Measurements from ENCODE around the gene POLA1.

The POLA1 gene

DNA sequence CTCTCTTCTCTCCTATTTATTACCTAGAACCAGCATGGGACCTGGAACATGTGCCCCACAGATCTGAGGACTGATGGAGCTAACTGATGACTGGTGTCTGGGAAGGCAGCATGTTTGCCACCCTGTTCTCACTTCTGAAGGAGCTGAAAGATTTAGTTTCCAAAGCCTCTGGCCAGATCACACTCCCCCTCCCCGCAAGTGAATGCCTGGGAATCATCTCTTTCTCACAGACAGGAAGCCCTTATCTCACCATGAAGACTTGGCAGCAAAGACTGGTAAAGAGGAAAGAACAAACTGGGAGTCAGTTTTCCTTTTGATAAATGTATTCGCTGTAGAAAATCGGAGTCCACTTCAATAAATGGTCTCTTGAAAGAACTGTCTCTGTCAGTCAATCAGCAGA lies 25.6 kb upstream of the POLA1 start:
- in situ Hi-C loops (cut with HindIII; ENCODE audit: low sequenced_read_pairs) = no loop called here
- DNase-seq (ENCODE audit: low read depth) = no peak
- no peak for TF ChIP-seq CTCF (IDR thresholded peaks at IDR 0.05; ENCODE audit: low read depth, low read length, missing control alignments)

GRCh38 chrX:24672701-24673190 lies 21.0 kb upstream of the POLA1 start:
- no peak overlapping the region for H3K4me3 ChIP-seq (ENCODE audit: low read depth, low read length)
- DNase-seq (ENCODE audit: low read depth) = no peak
- in situ Hi-C loops (cut with HindIII; ENCODE audit: low sequenced_read_pairs) = no loop called here
- TF ChIP-seq CTCF (IDR thresholded peaks at IDR 0.05; ENCODE audit: low read depth, low read length, missing control alignments) = no peak

More for the DNA sequence above, 25.6 kb upstream of the POLA1 start:
- H3K4me3 ChIP-seq (ENCODE audit: low read depth, low read length) = no peak overlapping the region

- no peak overlapping the region for H3K4me3 ChIP-seq (ENCODE audit: low read depth, low read length)
- TF ChIP-seq CTCF (IDR thresholded peaks at IDR 0.05; ENCODE audit: low read depth, low read length, missing control alignments) = no peak
- no peak for DNase-seq (ENCODE audit: low read depth)
- in situ Hi-C loops (cut with HindIII; ENCODE audit: low sequenced_read_pairs) = no loop called here
Measured at GRCh38 chrX:24673424-24673823, 20.3 kb upstream of the POLA1 start.

DNA sequence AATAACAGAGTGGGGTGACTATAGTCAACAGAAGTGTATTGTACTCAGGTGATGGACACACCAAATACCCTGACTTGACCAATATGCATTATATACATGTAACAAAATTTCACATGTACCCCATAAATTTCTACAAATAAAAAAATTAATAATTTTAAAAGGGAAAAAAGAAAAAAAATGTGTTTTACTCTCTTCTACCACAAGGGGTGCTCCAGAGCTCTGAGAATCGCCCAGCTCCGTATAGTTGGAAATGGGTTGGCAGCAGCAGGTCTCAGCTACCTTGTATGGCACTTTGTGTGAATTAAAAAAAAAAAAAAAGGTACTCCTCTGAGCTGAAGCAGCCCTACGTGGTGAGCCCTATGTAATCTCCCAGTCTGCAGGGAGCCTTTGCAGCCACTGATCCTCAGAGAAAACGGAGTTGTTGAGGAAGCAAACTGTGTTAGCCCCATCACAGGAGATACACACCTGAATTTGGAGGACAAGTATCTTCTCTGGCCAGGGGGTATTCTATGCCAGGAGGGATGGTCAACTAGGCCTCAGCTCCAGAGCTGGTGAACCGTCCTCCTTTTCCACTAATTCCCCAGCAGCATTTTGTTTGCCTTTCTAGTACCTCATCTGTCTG lies 17.2 kb upstream of the POLA1 start:
- peak; percentile 56 for TF ChIP-seq CTCF (IDR thresholded peaks at IDR 0.05; ENCODE audit: low read depth, low read length, missing control alignments)
- no peak for DNase-seq (ENCODE audit: low read depth)
- H3K4me3 ChIP-seq (ENCODE audit: low read depth, low read length) = no peak overlapping the region
- in situ Hi-C loops (cut with HindIII; ENCODE audit: low sequenced_read_pairs) = no loop called here

GRCh38 chrX:24682739-24683432 lies 10.8 kb upstream of the POLA1 start:
- TF ChIP-seq CTCF (IDR thresholded peaks at IDR 0.05; ENCODE audit: low read depth, low read length, missing control alignments) = no peak
- H3K4me3 ChIP-seq (ENCODE audit: low read depth, low read length) = no peak overlapping the region
- no peak for DNase-seq (ENCODE audit: low read depth)
- in situ Hi-C loops (cut with HindIII; ENCODE audit: low sequenced_read_pairs) = no loop called here

- no peak for DNase-seq (ENCODE audit: low read depth)
- TF ChIP-seq CTCF (IDR thresholded peaks at IDR 0.05; ENCODE audit: low read depth, low read length, missing control alignments) = no peak
- H3K4me3 ChIP-seq (ENCODE audit: low read depth, low read length) = no peak overlapping the region
- in situ Hi-C loops (cut with HindIII; ENCODE audit: low sequenced_read_pairs) = no loop called here
Measured at GRCh38 chrX:24684048-24684447, 9.7 kb upstream of the POLA1 start.

Data from astrocyte of the cerebellum (primary cell).